ENCODE data around the gene POTEF.
"Not testable (repeated sequence)": the region's sequence is repeated elsewhere in the genome, so short reads cannot be mapped to it uniquely, and the experiment has no call there.

GRCh38 chr2:130038265-130038603 lies 90.8 kb downstream of the POTEF start:
- TF ChIP-seq POLR2A, CTCF (IDR thresholded peaks at IDR 0.05): not testable (repeated sequence)
